BLaER1 treated with 17β-estradiol and CSF1 and Interleukin-3, amounts not matched to agents 10 nM and 100 nM (cell line): ENCODE measurements around the gene REP15.
A peak's percentile ranks its signal among the peaks of the same experiment; 100 is the strongest.

ENCODE experiments used
- H3K27ac ChIP-seq, 11 experiments: shearing (Covaris generic); formaldehyde crosslinking; 2 replicates each; pipeline ENCODE4 v1.8.1; 2022
- H3K27me3 ChIP-seq, 11 experiments: shearing (Covaris generic); formaldehyde crosslinking; 2 replicates each; pipeline ENCODE4 v1.8.1; 2022
- H3K36me3 ChIP-seq, 11 experiments: shearing (Covaris generic); formaldehyde crosslinking; 2 replicates each; pipeline ENCODE4 v1.8.1; 2022
- H3K4me1 ChIP-seq, 10 experiments: shearing (Covaris generic); formaldehyde crosslinking; 2 replicates each; pipeline ENCODE4 v1.8.1; 2022
- H3K4me2 ChIP-seq, 11 experiments: shearing (Covaris generic); formaldehyde crosslinking; 2 replicates each; pipeline ENCODE4 v1.8.1; 2022
- H3K4me3 ChIP-seq, 10 experiments: shearing (Covaris generic); formaldehyde crosslinking; 2 replicates each; pipeline ENCODE4 v1.8.1; 2022
- H3K9ac ChIP-seq, 11 experiments: shearing (Covaris generic); formaldehyde crosslinking; 2 replicates each; pipeline ENCODE4 v1.8.1; 2022
- H3K9me3 ChIP-seq, 11 experiments: shearing (Covaris generic); formaldehyde crosslinking; replicated peaks in 1 of 11; 2 replicates each; pipeline ENCODE4 v1.8.1; 2022
- H4K20me1 ChIP-seq, 11 experiments: shearing (Covaris generic); formaldehyde crosslinking; 2 replicates each; pipeline ENCODE4 v1.8.1; 2022
- Cebpa-rat ChIP-seq, 11 experiments: shearing (Covaris generic); IDR thresholded peaks; 2 replicates each; pipeline ENCODE4 v1.8.1; 2022

REP15 gene

DNA sequence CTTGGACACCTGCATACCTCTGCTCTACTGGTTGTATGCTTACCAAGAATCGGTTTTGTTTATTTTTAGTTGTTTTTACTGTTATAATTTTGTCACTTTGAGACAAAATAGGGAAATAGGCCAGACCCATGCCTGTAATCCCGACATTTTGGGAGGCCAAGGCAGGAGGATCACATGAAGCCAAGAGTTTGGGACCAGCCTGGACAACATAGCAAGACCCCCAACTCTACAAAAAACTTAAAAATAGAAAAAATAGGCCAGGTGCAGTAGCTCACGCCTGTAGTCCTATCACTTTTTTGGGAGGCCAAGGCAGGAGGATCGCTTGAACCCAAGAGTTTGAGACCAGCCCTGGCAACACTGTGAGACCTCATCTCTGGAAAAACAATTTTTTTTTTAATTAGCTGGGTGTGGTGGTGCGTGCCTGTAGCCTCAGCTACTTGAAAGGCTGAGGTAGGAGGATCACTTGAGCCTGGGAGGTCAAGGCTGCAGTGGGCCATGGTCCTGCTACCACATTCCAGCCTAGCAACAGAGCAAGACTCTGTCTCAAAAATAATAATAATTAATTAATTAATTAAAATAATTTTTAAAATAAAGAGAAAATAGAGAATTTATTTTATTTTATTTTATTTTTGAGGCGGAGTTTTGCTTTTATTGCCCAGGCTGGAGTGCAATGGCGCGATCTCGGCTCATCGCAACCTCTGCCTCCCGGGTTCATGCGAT is 13.1 kb downstream of the REP15 start:
- no peaks in the 10 kb centered on the region for H3K27me3 ChIP-seq
- H3K4me1 ChIP-seq = peaks cover 12 to 27% (median 20%) of the 10 kb centered on the region in 10 experiments
- peak overlapping the region in 2 of 10 experiments; percentile 87 to 97; a peak in 1 of 20 replicates for H3K4me3 ChIP-seq
- H3K9me3 ChIP-seq = no peaks in the 10 kb centered on the region
- H3K9ac ChIP-seq = no peak overlapping the region; a peak in 1 of 22 replicates
- peaks cover 0 to 36% (median 27%) of the 10 kb centered on the region in 11 experiments; a peak in 14 of 22 replicates for H4K20me1 ChIP-seq
- peak overlapping the region in 8 of 11 experiments; percentile 78 to 92 (median 84); a peak in 7 of 22 replicates for H3K4me2 ChIP-seq
- TF ChIP-seq Cebpa-rat (IDR thresholded peaks at IDR 0.05) = no peak
- no peak overlapping the region; a peak in 1 of 22 replicates for H3K27ac ChIP-seq
- peaks cover 11 to 23% (median 20%) of the 10 kb centered on the region in 11 experiments; a peak in 21 of 22 replicates for H3K36me3 ChIP-seq

DNA sequence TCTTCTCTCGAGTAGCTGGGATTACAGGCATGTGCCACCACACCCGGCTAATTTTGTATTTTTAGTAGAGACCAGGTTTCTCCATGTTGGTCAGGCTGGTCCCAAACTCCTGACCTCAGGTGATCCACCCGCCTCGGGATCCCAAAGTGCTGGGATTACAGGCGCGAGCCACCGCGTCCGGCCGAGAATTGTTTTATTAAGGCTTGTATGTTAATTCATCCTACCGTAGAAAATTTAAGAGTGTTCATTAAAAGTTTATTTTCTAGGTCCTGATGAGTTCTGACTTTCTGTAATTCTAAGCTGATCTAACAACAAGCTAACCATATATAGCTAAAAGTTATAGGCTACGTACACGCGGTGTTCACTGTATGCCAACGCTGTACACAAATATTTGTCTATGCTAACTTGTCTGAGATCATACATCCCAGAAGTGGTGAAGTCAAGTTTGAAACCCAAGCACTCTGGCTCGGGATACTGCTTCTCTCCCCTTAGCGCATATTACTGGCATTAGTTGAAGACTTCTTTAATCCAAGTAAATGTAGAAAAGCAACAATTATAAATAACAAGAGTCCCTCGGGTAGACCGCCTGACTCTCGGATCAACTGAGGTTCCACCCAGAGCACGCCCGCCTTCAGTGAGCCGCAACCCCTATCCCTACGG is 13.8 kb downstream of the REP15 start:
- Histone ChIP-seq H3K27me3 (no peaks in the 10 kb centered on the region), H3K9ac (peak overlapping the region; percentile 84 to 97 (median 93)), H3K9me3 (no peaks in the 10 kb centered on the region), H3K36me3 (peaks cover 18 to 30% (median 26%) of the 10 kb centered on the region in 11 experiments), H3K27ac (peak overlapping the region; percentile 72 to 94 (median 88)), H3K4me1 (peaks cover 12 to 26% (median 19%) of the 10 kb centered on the region in 10 experiments), H4K20me1 (peaks cover 0 to 43% (median 34%) of the 10 kb centered on the region in 11 experiments; a peak in 14 of 22 replicates), H3K4me3 (peak overlapping the region; percentile 77 to 100 (median 90)), H3K4me2 (peak overlapping the region; percentile 75 to 92 (median 83))
- no peak for TF ChIP-seq Cebpa-rat (IDR thresholded peaks at IDR 0.05)

DNA sequence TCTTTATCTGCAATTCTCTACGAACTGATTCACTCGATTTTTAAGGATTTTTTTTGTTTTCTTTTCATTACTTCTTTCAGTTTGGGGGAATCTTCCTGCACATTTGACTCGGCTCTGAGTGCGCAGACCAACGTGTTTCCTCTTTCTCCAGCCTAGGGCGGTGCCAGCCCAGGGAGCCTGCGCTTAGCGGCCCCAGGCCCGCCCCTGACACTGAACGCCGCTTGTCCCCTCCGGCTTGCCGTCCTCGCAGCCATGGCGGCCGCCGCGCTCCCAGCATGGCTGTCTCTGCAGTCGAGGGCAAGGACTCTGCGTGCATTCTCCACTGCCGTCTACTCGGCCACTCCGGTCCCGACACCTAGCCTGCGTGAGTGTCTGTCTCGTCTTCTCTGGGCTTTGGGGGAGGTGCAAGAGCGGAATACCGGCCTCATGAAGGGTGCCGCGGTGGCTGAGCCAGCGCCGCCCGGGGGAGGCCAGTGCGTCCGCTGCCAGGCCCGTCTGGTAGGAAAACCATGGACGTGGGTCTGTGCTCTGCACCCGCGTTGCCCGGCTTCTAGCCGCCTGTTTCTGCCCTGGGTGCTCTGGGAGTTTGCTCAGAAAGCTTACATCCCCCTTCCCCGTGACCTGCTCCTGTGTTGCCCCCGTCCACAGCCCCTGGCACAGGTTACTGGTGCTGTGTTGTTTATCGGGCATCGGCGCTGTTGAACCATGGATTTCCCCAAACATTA is 14.5 kb downstream of the REP15 start, which contains the start of gene MRPS35:
Gene MRPS35 (plus strand): TSS at position 241 of the 725 bp plus-strand sequence. CDS start 12 bp downstream, at position 253.
- Histone ChIP-seq H3K36me3 (peaks cover 25 to 37% (median 33%) of the 10 kb centered on the region in 11 experiments), H3K9me3 (no peaks in the 10 kb centered on the region), H3K27ac (peak within 1 kb of the TSS; percentile 72 to 94 (median 88)), H3K4me3 (peak within 1 kb of the TSS; percentile 77 to 100 (median 90)), H4K20me1 (peaks cover 0 to 49% (median 41%) of the 10 kb centered on the region in 11 experiments; a peak in 15 of 22 replicates), H3K4me2 (peak within 1 kb of the TSS; percentile 78 to 99 (median 84)), H3K9ac (peak within 1 kb of the TSS; percentile 84 to 97 (median 93)), H3K4me1 (peaks cover 12 to 26% (median 19%) of the 10 kb centered on the region in 10 experiments), H3K27me3 (no peaks in the 10 kb centered on the region)
- TF ChIP-seq Cebpa-rat (IDR thresholded peaks at IDR 0.05) = no peak

GRCh38 chr12:27711317-27711682 is 15.1 kb downstream of the REP15 start:
- no peaks in the 10 kb centered on the region for H3K27me3 ChIP-seq
- peaks cover 0 to 54% (median 43%) of the 10 kb centered on the region in 11 experiments; a peak in 15 of 22 replicates for H4K20me1 ChIP-seq
- H3K36me3 ChIP-seq = peaks cover 29 to 43% (median 39%) of the 10 kb centered on the region in 11 experiments
- peak overlapping the region; percentile 77 to 100 (median 90) for H3K4me3 ChIP-seq
- no peak for TF ChIP-seq Cebpa-rat (IDR thresholded peaks at IDR 0.05)
- peak overlapping the region; percentile 78 to 99 (median 84) for H3K4me2 ChIP-seq
- H3K4me1 ChIP-seq = peaks cover 12 to 26% (median 19%) of the 10 kb centered on the region in 10 experiments
- H3K9ac ChIP-seq = peak overlapping the region; percentile 84 to 97 (median 93)
- no peaks in the 10 kb centered on the region for H3K9me3 ChIP-seq
- H3K27ac ChIP-seq = peak overlapping the region; percentile 62 to 94 (median 88)

GRCh38 chr12:27711967-27712366 is 15.7 kb downstream of the REP15 start:
- Histone ChIP-seq H3K4me2 (peak overlapping the region; percentile 78 to 99 (median 84)), H3K4me1 (peaks cover 12 to 26% (median 19%) of the 10 kb centered on the region in 10 experiments), H3K9me3 (no peaks in the 10 kb centered on the region), H4K20me1 (peaks cover 0 to 61% (median 48%) of the 10 kb centered on the region in 11 experiments; a peak in 15 of 22 replicates), H3K27ac (peak overlapping the region in 1 of 11 experiments; percentile 83; a peak in 2 of 22 replicates), H3K27me3 (no peaks in the 10 kb centered on the region), H3K36me3 (peaks cover 36 to 49% (median 46%) of the 10 kb centered on the region in 11 experiments), H3K4me3 (peak overlapping the region; percentile 77 to 100 (median 90)), H3K9ac (peak overlapping the region in 8 of 11 experiments; percentile 84 to 97 (median 94); a peak in 11 of 22 replicates)
- no peak for TF ChIP-seq Cebpa-rat (IDR thresholded peaks at IDR 0.05)

DNA sequence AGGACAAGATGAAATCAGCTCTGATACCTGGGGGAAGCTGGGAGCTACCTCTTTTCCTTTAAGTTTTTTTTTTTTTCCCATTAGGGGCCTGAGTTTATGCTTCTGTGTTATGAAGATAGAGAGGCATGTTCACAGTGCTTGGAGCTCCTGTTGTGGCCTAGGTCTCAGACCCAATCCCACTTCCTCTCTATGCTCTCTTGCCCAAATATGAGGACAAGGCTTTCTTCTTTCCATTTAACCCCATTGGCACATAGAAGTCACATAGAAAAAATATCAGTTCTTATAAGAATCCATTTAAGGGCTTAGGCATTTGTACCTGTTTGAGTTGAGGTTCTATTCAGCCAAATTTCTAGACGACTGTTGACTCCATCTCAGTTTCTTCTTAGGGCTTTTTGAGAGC is 27.0 kb downstream of the REP15 start:
- Histone ChIP-seq H3K27me3 (no peaks in the 10 kb centered on the region), H3K9me3 (no peaks in the 10 kb centered on the region), H3K27ac (no peak overlapping the region), H3K36me3 (peaks cover 90 to 100% (median 97%) of the 10 kb centered on the region in 11 experiments), H3K9ac (no peak overlapping the region), H3K4me1 (no peaks in the 10 kb centered on the region), H4K20me1 (peaks cover 4 to 84% (median 27%) of the 10 kb centered on the region in 11 experiments; a peak in 17 of 22 replicates), H3K4me3 (no peak overlapping the region), H3K4me2 (no peak overlapping the region)
- no peak for TF ChIP-seq Cebpa-rat (IDR thresholded peaks at IDR 0.05)

GRCh38 chr12:27730097-27730588 is 33.9 kb downstream of the REP15 start:
- H3K9ac ChIP-seq = no peak overlapping the region
- H3K36me3 ChIP-seq = peaks cover 78 to 92% (median 86%) of the 10 kb centered on the region in 11 experiments
- no peak overlapping the region for H3K4me2 ChIP-seq
- no peak overlapping the region for H3K27ac ChIP-seq
- peaks cover 0 to 74% (median 23%) of the 10 kb centered on the region in 11 experiments; a peak in 19 of 22 replicates for H4K20me1 ChIP-seq
- TF ChIP-seq Cebpa-rat (IDR thresholded peaks at IDR 0.05) = no peak
- H3K27me3 ChIP-seq = no peaks in the 10 kb centered on the region
- H3K4me1 ChIP-seq = no peaks in the 10 kb centered on the region
- H3K9me3 ChIP-seq = no peaks in the 10 kb centered on the region
- no peak overlapping the region for H3K4me3 ChIP-seq

DNA sequence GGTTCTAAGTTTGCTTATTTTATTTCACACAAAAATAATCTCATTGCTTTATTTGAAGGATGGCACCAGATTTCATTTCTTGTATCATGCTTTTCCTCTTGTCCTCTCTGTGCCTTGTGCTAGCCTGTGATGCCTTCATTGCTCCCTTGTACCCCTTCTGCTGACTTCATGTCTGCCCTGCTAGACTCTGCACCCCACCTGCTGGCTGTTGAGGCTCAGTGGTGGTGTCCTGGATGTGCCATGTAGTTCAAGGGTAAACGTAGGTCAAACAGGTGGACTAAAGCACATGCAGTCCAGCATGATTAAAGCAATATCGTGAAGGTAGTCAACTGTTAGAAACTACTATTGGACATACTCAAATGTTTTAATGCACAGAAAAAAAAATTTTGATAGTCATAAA is 36.0 kb downstream of the REP15 start:
- Histone ChIP-seq H4K20me1 (peaks cover 0 to 58% (median 23%) of the 10 kb centered on the region in 11 experiments; a peak in 15 of 22 replicates), H3K27ac (no peak overlapping the region), H3K4me1 (no peaks in the 10 kb centered on the region), H3K9me3 (no peaks in the 10 kb centered on the region), H3K4me3 (no peak overlapping the region), H3K36me3 (peaks cover 75 to 91% (median 84%) of the 10 kb centered on the region in 11 experiments), H3K4me2 (no peak overlapping the region), H3K27me3 (no peaks in the 10 kb centered on the region), H3K9ac (no peak overlapping the region)
- TF ChIP-seq Cebpa-rat (IDR thresholded peaks at IDR 0.05) = no peak
